Fibroblast of skin of scalp (primary cell): ENCODE measurements around the gene SEC23IP. TPM values are rescaled to one million over a fixed set of nuclear protein-coding genes. Genes with fewer than 3 reads are reported as not detected.
"Not testable (repeated sequence)": the region's sequence is repeated elsewhere in the genome, so short reads cannot be mapped to it uniquely, and the experiment has no call there.

Experiments used
- DNase-seq: peaks from one replicate; pipeline ENCODE4 v3.0.0-alpha.2; 2013
- polyA plus RNA-seq, 2 experiments: library from polyadenylated mRNA; unstranded; fragments of 120-200 nt; gene quantifications; one replicate each; pipeline ENCODE4 v1.2.1, GENCODE V29; 2013; ENCODE audit not compliant: insufficient read length in 2 of 2

SEC23IP gene
- 60.6 TPM for polyA plus RNA-seq (2013, experiment 1 of 2; ENCODE audit: insufficient read length)
- polyA plus RNA-seq (2013, experiment 2 of 2; ENCODE audit: insufficient read length): 64.3 TPM

GRCh38 chr10:119892188-119893065 is at the start of gene SEC23IP:
SEC23IP (plus strand) TSS chr10:119892730; CDS start chr10:119892783, 53 bp downstream.
- DNase-seq: peak; percentile 95

DNA sequence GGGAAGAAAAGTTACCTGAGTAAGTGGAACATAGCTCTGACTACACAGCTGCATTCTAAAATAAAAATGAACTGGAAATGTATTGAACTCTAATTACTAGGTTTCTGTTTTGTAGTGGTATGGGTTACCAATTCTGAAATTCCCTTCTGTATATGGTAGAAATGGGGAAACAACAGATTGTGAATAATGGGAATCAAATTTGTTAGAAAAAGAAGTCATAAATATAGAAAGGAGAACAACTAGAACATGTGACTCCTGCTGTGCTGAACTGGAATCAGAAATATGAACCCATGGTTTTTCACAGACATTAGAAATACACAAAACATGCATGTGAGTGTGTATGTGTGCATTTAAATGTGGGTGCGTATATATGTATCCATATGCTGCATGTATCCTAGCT is 46.9 kb upstream of the SEC23IP start:
- DNase-seq: no peak

DNA sequence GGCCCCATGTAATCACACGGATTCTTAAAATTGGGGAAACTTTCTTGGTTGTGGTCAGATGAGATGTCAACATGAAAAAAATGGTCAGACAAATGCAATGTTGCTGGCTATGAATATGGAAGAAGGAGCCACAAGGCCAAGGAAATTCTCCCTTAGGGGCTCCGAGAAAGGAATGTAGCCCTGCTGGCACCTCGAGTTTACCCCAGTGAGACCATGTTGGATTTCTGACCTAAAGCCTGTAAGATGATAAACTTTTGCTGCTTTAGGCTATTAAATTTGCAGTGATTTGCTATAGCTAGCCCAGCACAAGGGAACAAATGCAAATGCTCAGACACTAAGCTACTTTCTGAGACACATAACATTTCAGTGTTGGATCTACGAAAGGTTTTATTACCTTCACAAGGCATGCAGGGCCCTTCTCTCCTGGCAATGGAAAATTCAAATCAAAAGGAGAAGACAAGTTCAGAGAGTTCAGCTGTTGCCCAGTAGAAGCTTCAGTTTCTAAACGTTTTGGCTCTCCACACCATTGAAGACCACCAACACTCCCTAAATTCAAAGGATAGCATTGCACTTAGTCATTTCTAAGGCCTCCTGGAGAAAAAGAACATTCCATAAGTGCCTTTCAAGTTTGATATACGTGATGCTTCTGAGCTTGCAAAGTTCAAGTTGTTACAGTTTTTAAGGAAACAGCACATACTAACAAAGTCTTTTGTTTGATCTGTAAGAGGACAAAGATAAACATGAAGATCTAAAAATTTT is 43.3 kb upstream of the SEC23IP start:
- peak; percentile 84 for DNase-seq

DNA sequence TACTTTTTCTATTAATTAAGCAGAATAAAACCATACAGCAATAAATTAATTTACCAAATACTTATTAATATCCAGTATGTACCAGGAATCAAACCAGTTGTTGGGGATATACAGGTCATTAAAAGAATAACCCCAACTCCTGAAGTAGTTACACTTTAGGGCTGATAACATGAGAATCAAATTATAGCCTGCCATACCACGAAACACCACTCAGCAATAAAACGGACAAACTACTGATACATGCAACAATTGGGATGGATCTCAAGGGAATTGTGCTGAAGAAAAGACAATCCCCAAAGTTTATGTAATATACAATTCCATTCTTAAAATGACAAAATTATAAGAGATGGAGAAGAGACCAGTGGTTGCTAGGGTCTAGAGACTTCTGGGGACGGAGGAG is 42.6 kb upstream of the SEC23IP start:
- DNase-seq: peak; percentile 21

- DNase-seq: no peak
These were observed 40.3 kb upstream of the SEC23IP start for GRCh38 chr10:119852277-119852676.

- DNase-seq: no peak
These were observed 39.7 kb upstream of the SEC23IP start for GRCh38 chr10:119852822-119853221.

DNA sequence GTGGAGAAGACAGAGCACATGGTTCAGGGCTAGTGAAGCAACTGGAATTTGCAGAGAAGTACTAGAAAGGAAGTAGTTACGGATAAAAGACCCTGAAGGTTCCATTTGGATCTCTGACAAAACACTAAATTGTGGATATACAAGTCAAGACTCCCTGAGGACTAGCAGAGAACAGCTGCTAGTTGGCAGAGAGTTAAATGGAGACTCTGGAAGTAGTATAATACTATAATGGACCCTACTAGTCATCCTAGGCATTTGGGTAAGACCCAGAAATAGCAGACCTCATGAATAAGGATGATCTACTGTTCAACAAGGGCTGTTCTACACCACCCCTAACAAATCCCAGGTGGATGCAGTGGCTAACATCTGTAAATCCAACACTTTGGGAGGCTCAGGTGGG is 39.0 kb upstream of the SEC23IP start:
- DNase-seq: no peak

GRCh38 chr10:119858063-119858462 is 34.5 kb upstream of the SEC23IP start:
- no peak for DNase-seq

DNA sequence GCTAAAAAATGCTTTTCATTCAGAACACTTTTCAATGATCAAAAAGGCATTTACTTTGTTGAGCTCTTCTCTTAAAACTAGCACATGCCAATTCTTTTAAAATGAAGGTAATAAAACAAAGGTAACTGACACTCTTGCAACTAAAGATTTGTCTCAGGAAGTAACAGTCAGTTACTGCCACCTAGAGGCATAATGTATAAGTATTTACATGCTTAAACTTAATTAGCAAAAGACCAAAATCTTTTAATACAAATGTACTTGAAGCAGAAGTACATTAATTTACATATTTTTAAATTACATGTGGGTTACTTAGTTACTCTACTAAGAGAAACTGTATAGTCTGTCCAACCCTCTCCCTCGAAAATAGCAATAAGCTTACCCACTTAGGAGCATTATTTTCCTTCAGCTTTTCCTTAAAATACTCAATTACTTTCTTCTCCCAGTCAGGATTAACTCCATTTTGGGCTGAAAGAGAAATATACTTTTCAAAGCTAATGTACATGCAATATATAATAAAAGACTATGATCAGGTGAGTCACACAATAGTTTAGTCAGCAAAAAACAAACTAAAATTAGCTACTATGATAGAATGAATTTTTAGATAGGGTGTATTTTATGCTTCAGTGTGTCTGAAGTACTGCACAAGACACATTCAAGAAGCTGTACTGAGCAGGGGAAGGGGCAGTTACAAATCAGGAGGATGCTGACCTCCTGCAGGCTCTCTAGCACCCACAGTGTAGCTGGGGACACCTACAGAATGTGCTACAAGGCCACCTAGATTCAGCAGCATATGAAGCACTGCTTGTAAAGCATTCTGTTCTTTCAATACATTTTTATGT is 32.9 kb upstream of the SEC23IP start:
- DNase-seq: peak; percentile 47

DNA sequence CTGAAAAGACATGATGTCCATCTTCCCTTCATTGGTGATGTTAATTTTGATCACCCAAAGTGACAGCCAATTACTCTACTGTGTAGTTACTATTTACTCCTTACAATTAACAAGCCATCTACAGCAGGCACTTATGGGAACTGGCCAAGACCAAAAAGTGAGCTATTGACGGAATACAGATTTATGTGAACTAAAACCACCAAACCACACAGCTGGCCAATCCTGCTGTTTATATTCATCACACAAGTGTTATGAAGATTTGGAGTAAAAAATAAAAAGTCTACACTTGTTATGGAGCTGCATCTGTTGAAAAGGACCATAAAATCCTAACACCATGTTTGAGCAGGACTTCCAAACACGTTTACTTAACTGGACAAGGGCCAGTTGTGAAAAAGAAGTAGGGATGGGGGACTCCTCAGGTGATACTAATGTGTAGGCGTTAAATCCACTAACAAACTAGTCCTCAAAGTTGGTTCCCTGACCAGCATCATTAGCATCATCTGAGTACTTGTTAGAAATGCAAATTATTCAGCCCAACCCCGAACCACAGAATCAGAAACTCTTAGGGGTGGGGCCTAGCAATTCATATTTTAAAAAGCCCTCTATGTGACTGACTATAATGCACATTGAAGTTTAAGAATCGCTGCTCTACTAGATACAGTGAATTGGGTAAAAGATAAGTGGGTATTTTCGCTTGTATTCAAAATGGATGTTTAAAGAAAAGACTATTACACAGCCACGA is 31.5 kb upstream of the SEC23IP start:
- DNase-seq: no peak

GRCh38 chr10:119862524-119862923 is 30.0 kb upstream of the SEC23IP start:
- DNase-seq: no peak

DNA sequence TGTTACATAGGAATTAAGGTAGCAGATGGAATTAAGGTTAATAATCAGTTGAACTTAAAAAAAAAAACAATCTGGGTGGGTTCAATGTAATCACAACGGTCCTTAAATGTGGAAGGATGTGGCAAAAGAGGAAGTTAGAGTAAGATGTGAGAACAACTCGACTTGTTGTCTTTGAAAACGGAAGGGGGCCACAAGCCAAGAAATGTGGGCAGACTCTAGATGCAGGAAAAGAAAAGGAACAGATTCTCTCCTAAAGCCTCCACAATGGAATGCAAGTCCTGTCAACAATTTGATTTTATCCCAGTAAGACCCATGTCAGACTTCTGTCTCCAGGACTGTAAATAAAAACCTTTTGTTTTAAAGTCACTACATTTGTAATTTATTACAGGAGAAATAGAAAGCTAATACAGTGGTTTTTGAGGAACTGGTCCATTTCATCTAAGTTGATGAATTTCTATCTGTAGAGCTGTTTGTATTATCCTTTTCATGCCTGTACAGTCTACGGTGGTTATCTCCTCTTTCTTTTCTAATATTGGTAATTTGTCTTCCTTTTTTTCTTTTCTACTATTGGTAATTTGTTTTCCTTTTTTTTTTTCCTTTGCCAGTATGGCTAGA is 28.5 kb upstream of the SEC23IP start:
- no peak for DNase-seq

DNA sequence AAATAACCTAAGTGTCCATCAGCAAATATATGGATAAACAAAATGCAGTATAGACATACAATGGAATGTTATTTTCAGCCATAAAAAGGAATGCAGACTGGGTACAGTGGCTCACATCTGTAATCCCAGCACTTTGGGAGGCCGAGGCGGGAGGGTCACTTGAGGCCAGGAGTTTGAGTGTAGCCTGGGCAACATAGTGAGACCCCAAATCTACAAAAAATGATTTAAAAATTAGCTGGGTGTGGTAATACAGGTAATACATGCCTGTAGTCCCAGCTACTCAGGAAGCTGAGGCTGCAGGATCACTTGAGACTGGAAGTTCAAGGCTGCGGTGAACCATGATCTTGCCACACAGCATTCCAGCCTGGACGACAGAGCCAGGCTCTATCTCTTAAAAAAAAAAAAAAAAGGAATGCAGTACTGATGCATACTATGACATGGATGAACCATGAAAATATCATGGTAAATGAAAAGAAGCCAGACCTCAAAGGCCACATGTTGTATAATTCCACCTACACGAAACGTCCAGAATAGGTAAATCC is 26.8 kb upstream of the SEC23IP start:
- no peak for DNase-seq

DNA sequence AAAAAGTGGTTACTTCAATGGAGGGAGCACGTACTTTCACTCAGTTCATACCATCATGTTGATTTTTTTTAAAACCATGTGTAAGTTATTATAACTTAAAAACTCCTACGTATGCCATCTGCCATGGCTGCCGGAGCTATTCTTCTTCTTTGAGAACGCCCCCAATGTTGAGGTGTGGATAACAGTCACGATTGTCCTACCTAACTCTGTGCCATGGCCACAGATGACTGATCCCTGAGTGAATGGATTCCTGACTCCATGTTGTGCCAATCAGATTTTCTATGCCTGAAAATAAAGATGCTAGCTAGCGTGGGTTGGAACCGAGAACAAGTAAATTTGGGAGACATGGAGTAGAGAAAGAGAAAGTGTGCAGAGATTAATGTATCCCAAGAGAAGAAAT is 25.2 kb upstream of the SEC23IP start:
- no peak for DNase-seq

GRCh38 chr10:119869398-119869797 is 23.1 kb upstream of the SEC23IP start:
- DNase-seq: not testable (repeated sequence)

DNA sequence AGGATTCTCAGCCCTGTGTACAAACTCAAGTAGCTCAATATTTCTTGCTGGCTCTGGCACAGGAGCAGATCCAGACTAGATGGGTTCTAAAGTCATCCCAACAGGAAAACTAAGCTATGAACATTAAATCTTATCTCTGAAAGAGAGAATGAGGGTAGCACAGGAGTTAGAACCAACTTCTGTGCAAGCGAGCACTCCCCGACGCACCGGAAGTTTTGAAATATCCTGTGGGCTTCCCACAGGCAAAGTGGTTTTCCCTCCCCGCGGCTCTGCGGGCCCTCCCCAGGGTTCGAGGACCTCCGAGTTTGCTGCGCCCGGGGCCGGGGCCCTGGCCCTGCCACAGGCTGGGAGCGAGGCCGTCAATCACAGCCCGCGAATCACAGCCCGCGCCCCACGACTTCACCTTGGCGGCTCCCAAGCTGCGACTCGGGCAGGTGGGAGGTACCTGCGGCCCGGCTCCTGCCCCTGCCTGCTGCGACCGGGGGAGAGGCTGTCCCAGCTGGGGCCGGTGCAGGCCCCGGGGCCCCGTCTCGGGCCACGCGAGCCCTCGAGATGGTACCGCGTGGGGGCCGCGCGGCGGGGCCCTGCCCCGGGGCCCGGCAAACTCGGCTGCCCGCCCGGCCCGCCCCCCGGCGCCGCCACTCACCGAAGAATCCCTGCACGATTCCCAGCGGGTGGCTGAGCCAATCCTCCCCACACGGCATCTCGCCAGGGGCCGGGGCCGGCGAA is 20.5 kb upstream of the SEC23IP start:
- peak; percentile 22 for DNase-seq

DNA sequence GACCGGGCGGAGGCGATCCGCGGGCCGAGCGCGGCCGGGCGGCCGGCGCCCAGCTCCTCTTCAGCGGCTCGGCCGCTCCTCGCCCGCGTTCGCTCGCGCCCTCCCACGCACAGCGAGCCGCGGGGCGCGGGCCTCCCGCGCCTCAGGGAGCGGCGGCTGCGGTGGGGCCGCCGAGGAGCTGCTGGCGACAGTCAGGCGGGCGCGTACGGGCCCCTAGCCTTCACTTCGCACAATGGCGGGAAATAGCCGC is 20.0 kb upstream of the SEC23IP start, which contains the start of gene MCMBP:
MCMBP (minus strand) TSS at position 234 of the 250 bp plus-strand sequence. CDS start 259 bp downstream, outside the sequence.
- DNase-seq: no peak

GRCh38 chr10:119872860-119873681 is 19.5 kb upstream of the SEC23IP start:
- peak; percentile 89 for DNase-seq

DNA sequence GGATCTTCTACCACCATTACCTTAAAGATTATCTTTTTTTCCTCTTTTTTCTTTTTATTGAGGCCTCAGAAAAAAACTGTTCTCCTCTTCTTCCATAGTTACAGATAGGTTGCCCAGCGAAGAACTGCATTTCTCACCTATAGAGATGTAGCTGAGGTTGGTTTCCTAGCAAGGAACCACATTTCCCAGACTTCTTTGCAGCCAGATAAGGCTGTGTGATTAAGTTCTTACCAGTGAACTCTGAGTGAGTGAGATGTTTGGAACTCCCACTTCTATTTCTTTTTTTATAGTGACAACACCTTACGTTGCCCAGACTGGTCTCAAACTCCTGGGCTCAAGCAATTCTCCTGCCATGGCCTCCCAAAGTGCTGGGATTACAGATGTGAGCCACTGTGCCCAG is 14.0 kb upstream of the SEC23IP start:
- DNase-seq: no peak
